Parathyroid adenoma (tissue), 2 donors: Measurements from ENCODE around the gene HSPA1B.

ENCODE experiments used
- H2AFZ ChIP-seq: fragments of 300-600 bp; sonication (generic); one replicate; pipeline ENCODE4 v1.7.0; 2017; ENCODE audit warnings: antibody characterized with exemption, mild to moderate bottlenecking
- H3K27ac ChIP-seq: fragments of 300-600 bp; sonication (generic); one replicate; pipeline ENCODE4 v1.7.0; 2017
- H3K27me3 ChIP-seq: fragments of 300-600 bp; sonication (generic); one replicate; pipeline ENCODE4 v1.7.0; 2017; ENCODE audit warnings: low read length; ENCODE audit not compliant: control insufficient read depth, insufficient read depth
- H3K36me3 ChIP-seq: fragments of 300-600 bp; sonication (generic); one replicate; pipeline ENCODE4 v1.7.0; 2017; ENCODE audit warnings: low read length; ENCODE audit not compliant: control insufficient read depth, insufficient read depth
- H3K4me1 ChIP-seq: fragments of 300-600 bp; sonication (generic); one replicate; pipeline ENCODE4 v1.7.0; 2017; ENCODE audit warnings: control low read depth
- H3K4me2 ChIP-seq: fragments of 300-600 bp; sonication (generic); one replicate; pipeline ENCODE4 v1.7.0; 2017; ENCODE audit warnings: low read length
- H3K4me3 ChIP-seq: fragments of 300-600 bp; sonication (generic); one replicate; pipeline ENCODE4 v1.7.0; 2017; ENCODE audit warnings: low read depth, low read length
- H3K79me2 ChIP-seq: fragments of 300-600 bp; sonication (generic); one replicate; pipeline ENCODE4 v1.7.0; 2017; ENCODE audit warnings: control low read depth
- H3K9ac ChIP-seq: fragments of 300-600 bp; sonication (generic); one replicate; pipeline ENCODE4 v1.7.0; 2017; ENCODE audit warnings: mild to moderate bottlenecking
- H3K9me3 ChIP-seq: fragments of 300-600 bp; sonication (generic); one replicate; pipeline ENCODE4 v1.7.0; 2017; ENCODE audit warnings: low read length; ENCODE audit not compliant: control insufficient read depth
- TF ChIP-seq, protein P1 (sequence below): fragments of 300-600 bp; sonication (generic); IDR thresholded peaks from one replicate; pipeline ENCODE4 v1.7.0; 2017; ENCODE audit warnings: antibody characterized with exemption, mild to moderate bottlenecking
- donor health status: primary hyperparathyroidism.

The HSPA1B gene

DNA sequence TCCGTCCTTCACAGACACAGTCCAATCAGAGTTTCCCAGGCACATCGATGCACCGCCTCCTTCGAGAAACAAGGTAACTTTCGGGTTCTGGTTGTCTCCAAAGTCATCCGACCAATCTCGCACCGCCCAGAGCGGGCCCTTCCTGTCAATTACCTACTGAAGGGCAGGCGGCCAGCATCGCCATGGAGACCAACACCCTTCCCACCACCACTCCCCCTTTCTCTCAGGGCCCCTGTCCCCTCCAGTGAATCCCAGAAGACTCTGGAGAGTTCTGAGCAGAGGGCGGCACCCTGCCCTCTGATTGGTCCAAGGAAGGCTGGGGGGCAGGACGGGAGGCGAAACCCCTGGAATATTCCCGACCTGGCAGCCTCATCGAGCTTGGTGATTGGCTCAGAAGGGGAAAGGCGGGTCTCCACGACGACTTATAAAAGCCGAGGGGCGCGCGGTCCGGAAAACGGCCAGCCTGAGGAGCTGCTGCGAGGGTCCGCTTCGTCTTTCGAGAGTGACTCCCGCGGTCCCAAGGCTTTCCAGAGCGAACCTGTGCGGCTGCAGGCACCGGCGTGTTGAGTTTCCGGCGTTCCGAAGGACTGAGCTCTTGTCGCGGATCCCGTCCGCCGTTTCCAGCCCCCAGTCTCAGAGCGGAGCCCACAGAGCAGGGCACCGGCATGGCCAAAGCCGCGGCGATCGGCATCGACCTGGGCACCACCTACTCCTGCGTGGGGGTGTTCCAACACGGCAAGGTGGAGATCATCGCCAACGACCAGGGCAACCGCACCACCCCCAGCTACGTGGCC lies at the start of gene HSPA1B:
HSPA1B (plus strand) TSS at position 453 of the 794 bp plus-strand sequence; CDS start at position 666, 213 bp downstream.
- TF ChIP-seq, protein P1, sequence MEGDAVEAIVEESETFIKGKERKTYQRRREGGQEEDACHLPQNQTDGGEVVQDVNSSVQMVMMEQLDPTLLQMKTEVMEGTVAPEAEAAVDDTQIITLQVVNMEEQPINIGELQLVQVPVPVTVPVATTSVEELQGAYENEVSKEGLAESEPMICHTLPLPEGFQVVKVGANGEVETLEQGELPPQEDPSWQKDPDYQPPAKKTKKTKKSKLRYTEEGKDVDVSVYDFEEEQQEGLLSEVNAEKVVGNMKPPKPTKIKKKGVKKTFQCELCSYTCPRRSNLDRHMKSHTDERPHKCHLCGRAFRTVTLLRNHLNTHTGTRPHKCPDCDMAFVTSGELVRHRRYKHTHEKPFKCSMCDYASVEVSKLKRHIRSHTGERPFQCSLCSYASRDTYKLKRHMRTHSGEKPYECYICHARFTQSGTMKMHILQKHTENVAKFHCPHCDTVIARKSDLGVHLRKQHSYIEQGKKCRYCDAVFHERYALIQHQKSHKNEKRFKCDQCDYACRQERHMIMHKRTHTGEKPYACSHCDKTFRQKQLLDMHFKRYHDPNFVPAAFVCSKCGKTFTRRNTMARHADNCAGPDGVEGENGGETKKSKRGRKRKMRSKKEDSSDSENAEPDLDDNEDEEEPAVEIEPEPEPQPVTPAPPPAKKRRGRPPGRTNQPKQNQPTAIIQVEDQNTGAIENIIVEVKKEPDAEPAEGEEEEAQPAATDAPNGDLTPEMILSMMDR = peak; percentile 7

DNA sequence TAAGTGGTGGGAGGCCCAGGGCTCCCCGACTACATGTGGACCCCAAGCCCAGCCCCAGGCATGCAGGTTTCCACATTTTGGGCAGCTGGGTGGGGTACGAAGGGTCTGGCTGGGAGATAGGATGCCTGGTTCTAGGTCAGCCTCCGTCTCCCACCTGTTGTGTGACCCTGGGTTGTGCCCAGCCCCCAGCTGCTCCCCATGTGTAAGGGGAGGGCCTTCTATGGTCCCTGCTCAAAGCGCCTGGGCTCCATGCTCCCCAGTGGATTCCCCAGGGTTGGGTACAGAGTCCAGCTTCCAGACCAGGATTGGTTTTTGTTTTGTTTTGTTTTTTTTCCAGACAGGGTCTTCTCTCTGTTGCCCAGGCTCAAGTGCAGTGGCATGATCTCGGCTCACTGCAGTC lies 49.3 kb upstream of the HSPA1B start:
- Histone ChIP-seq H3K4me1 (peaks cover 13% of the 10 kb centered on the region), H3K4me3 (no peak overlapping the region), H2AFZ (no peak overlapping the region), H3K36me3 (no peaks in the 10 kb centered on the region), H3K27ac (no peak overlapping the region), H3K9ac (no peak overlapping the region), H3K9me3 (no peaks in the 10 kb centered on the region), H3K27me3 (no peaks in the 10 kb centered on the region), H3K4me2 (no peak overlapping the region), H3K79me2 (peaks cover 2% of the 10 kb centered on the region)
- TF ChIP-seq, protein P1 = no peak

More for the DNA sequence above, at the start of gene HSPA1B:
- Histone ChIP-seq H3K79me2 (peaks cover 26% of the 10 kb centered on the region), H3K4me3 (peak within 1 kb of the TSS; percentile 98), H3K9me3 (no peaks in the 10 kb centered on the region), H3K36me3 (no peaks in the 10 kb centered on the region), H3K4me1 (peaks cover 25% of the 10 kb centered on the region), H3K27me3 (no peaks in the 10 kb centered on the region), H3K27ac (peak within 1 kb of the TSS; percentile 98), H3K4me2 (peak within 1 kb of the TSS; percentile 92), H2AFZ (peak within 1 kb of the TSS; percentile 86), H3K9ac (peak within 1 kb of the TSS; percentile 34)

DNA sequence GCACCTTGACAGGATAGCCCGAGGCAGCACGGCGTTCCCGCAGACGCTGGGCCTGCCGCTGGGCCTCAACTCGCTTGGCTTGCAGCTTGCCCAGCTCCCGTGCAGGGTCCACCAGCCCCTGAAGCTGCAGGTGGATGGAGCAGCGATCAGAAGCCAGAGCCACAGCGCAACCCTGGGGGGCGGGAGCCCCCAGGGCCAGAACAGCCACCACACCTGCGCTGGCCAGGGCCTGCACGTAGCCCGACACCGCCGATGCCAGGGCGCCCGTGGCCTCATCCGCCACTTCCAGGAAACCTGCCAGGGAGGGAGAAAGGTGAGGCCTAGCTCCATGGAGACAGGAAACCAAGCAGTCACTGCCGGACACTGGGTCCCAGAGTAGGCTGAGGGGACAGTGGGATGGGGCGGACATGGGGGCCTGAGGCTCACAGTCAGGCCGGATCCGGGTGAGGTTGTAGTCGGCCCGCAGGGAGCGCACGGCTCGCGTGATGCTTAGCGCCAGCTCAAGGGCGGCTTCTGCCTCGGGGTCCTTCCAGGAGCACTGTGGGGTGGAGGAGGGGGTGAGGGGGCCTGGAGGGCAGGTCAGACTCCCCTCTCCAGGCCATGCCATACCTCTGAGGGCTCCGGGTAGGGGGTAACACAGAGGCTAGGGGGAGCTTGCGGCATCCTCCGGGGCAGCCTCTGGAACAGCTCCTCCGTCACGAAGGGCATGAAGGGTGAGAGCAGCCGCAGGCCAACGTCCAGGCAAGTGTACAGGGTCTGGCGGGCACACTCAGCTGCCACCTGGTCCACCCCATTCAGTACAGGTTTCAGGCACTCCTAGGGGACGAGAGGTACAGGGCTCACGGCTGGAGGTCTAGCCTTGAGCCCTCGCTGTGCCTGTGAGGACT lies 48.3 kb upstream of the HSPA1B start:
- Histone ChIP-seq H3K79me2 (no peaks in the 10 kb centered on the region), H3K4me1 (peaks cover 13% of the 10 kb centered on the region), H3K4me2 (no peak overlapping the region), H3K27ac (no peak overlapping the region), H3K4me3 (no peak overlapping the region), H3K36me3 (no peaks in the 10 kb centered on the region), H3K9me3 (no peaks in the 10 kb centered on the region), H3K9ac (no peak overlapping the region), H2AFZ (no peak overlapping the region), H3K27me3 (no peaks in the 10 kb centered on the region)
- TF ChIP-seq, protein P1 = no peak

DNA sequence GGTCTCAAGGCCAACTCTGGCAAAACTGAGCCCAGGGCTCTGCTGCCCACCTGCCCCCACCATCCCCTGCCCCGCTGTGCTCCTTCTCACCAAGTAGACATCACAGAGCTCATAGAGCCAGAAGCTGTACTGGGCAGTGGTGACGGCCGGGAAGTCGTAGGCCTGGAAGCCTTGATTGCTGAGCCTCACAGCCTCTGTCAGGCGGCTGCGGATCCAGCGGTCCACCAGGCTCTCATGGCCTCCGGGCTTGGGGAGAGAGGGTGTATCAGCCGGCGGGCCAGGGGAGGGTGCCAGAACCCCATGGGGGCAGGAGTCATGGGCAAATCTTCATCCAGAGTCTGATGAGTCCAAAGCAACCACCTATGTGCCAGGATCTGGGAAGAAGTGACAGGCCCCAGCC lies 47.6 kb upstream of the HSPA1B start:
- no peaks in the 10 kb centered on the region for H3K36me3 ChIP-seq
- H3K27ac ChIP-seq = no peak overlapping the region
- TF ChIP-seq, protein P1 = no peak
- H3K4me1 ChIP-seq = peaks cover 13% of the 10 kb centered on the region
- no peak overlapping the region for H3K4me3 ChIP-seq
- no peaks in the 10 kb centered on the region for H3K27me3 ChIP-seq
- H3K9me3 ChIP-seq = no peaks in the 10 kb centered on the region
- no peak overlapping the region for H2AFZ ChIP-seq
- H3K4me2 ChIP-seq = no peak overlapping the region
- peaks cover 3% of the 10 kb centered on the region for H3K79me2 ChIP-seq
- H3K9ac ChIP-seq = no peak overlapping the region
